AG04449 (cell line): Measurements from ENCODE around the gene CTNNBL1.

Source experiments
- CTCF ChIA-PET: fragments of 350-600 bp; formaldehyde crosslinking; extraction: SDS; loops from one replicate; lab custom pipeline; 2021; ENCODE audit warnings: antibody characterized with exemption; lab: Yijun Ruan, JAX
- POLR2A ChIA-PET: fragments of 400-600, 350-600 bp; formaldehyde crosslinking; extraction: SDS; loops from one replicate; lab custom pipeline; 2020; ENCODE audit warnings: antibody characterized with exemption, inconsistent platforms; lab: Yijun Ruan, JAX
- DNase-seq: peaks from one replicate; pipeline ENCODE4 v3.0.0-alpha.2; 2010; ENCODE audit warnings: low read depth, low spot score
- H3K4me3 ChIP-seq: 2 replicates; pipeline ENCODE4 v1.5.1; 2011; ENCODE audit warnings: low read depth, mild to moderate bottlenecking, control low read depth, low read length
- CTCF ChIP-seq: IDR thresholded peaks from one replicate; pipeline ENCODE4 v1.5.1; 2011; ENCODE audit warnings: mild to moderate bottlenecking, moderate library complexity, low read length, control low read depth, inconsistent platforms; ENCODE audit not compliant: insufficient read depth; ENCODE audit errors: missing control alignments

CTNNBL1 gene

GRCh38 chr20:37749620-37750403 is 56.0 kb downstream of the CTNNBL1 start:
- DNase-seq, result no peak
- no peak overlapping the region for H3K4me3 ChIP-seq
- TF ChIP-seq CTCF, result no peak
- ChIA-PET POLR2A (interaction anchor here (0.6 kb wide), 1 partner anchor 636 kb away, joined by 3 read pairs; no protein-coding TSS in a partner anchor), CTCF (interaction anchor here (1.6 to 1.8 kb wide), 2 partner anchors 12 to 472 kb away, joined by 3 to 5 read pairs; no protein-coding TSS in a partner anchor)

DNA sequence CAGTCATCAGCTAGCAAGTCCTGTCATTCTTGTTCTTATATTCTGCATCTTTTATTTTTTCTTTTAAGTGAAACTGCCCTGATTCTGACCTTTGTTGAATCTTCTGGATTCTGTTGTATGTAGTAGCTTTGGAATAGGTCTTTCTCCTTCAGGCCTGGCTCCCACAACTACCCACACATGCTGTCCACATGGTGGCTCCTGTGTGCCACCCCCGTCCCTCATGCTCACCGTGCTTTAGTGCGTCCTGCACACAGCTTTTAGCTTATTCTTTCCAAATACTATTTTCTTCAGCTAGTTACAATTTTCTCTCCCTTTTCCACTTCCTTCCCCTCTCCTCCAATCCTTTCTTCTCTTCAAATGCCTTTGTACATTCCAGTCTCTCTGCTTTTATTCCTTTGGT is 61.8 kb downstream of the CTNNBL1 start:
- CTCF ChIA-PET, result interaction anchor here (0.6 to 1.8 kb wide), 10 partner anchors 9 to 468 kb away, joined by 3 to 20 read pairs (median 4); no protein-coding TSS in a partner anchor
- POLR2A ChIA-PET, result interaction anchor here (1.1 kb wide), 1 partner anchor 237 kb away, joined by 3 read pairs; no protein-coding TSS in a partner anchor
- TF ChIP-seq CTCF, result peak; percentile 57
- H3K4me3 ChIP-seq, result no peak overlapping the region
- DNase-seq, result no peak

GRCh38 chr20:37756234-37756633 is 62.4 kb downstream of the CTNNBL1 start:
- TF ChIP-seq CTCF, result no peak
- no peak overlapping the region for H3K4me3 ChIP-seq
- POLR2A ChIA-PET, result interaction anchor here (1.1 kb wide), 1 partner anchor 237 kb away, joined by 3 read pairs; no protein-coding TSS in a partner anchor
- no peak for DNase-seq
- CTCF ChIA-PET, result interaction anchor here (1.2 to 1.8 kb wide), 5 partner anchors 192 to 467 kb away, joined by 3 to 20 read pairs (median 5); no protein-coding TSS in a partner anchor

- CTCF ChIA-PET, result interaction anchor here (1.2 kb wide), 1 partner anchor 11 kb away, joined by 5 read pairs; no protein-coding TSS in a partner anchor
Observed at GRCh38 chr20:37757550-37757949, 63.7 kb downstream of the CTNNBL1 start.

DNA sequence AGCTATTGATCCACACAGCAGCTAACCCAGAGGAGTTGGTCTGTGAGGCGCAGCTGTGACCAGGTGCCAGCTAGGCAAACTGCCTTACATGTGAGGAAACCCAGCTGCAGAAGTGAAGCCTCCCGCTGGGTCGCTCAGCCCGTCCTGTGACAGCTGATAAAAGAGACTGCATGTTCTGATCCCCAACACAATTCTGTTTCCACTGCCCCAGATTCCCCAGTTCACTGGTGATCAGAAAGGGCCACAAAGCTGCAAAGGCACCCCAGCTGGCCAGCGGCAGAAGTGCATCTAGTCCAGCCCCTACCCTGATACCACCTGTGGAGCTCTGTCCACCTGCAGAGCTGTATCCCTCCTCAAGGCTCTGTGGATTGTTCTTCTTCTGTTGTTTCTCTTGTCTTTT is 64.5 kb downstream of the CTNNBL1 start:
- no peak overlapping the region for H3K4me3 ChIP-seq
- POLR2A ChIA-PET, result interaction anchor here (0.6 kb wide), 1 partner anchor 19 kb away, joined by 3 read pairs; no protein-coding TSS in a partner anchor
- CTCF ChIA-PET, result interaction anchor here (1.2 kb wide), 1 partner anchor 12 kb away, joined by 5 read pairs; no protein-coding TSS in a partner anchor
- TF ChIP-seq CTCF, result peak; percentile 9
- no peak for DNase-seq

More at GRCh38 chr20:37757550-37757949, 63.7 kb downstream of the CTNNBL1 start:
- no peak overlapping the region for H3K4me3 ChIP-seq
- peak; percentile 10 for TF ChIP-seq CTCF
- POLR2A ChIA-PET, result no interaction called here
- DNase-seq, result no peak

DNA sequence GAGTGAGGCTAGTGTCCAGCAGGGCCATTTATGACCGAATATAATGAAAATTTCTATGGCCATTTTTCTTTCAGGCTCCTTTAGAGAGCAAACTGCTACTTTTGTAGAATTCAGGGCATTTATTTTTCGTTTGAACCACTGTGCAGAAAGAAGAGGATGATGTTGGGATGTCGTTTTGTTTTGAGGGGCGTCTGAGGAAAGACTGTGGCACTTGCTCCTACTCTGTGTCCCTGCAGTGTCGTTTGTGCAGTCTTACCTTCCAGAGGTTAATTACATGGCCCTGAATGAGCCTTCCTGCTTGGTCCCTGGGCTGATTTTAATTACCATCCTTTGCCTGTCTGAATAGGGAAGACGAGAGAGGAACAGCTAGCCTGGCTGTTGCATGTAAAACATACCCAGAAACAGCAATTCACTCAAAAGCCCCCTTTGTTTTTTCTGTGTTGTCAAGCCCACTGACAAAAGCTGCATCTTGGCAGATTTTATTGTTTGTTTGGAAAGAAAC is 65.3 kb downstream of the CTNNBL1 start:
- ChIA-PET POLR2A (interaction anchor here (0.6 kb wide), 1 partner anchor 19 kb away, joined by 3 read pairs; no protein-coding TSS in a partner anchor), CTCF (no interaction called here)
- TF ChIP-seq CTCF, result no peak
- no peak for DNase-seq
- no peak overlapping the region for H3K4me3 ChIP-seq
